Smooth muscle cell (in vitro differentiated cells): ENCODE data around the gene RNF149. TPM values are rescaled to one million over a fixed set of nuclear protein-coding genes. Genes with fewer than 3 reads are reported as not detected.

Experiments used
- DNase-seq: peaks from one replicate; lab custom pipeline; 2025; ENCODE audit not compliant: unreplicated experiment; lab: John Stamatoyannopoulos, UW
- H2AFZ ChIP-seq: fragments of 200-600 bp; sonication (generic); 2 replicates; pipeline ENCODE4 v1.6.0; 2016; ENCODE audit warnings: antibody characterized with exemption, low read depth, mild to moderate bottlenecking
- H3F3A ChIP-seq: fragments of 200-600 bp; sonication (generic); 2 replicates; pipeline ENCODE4 v1.6.0; 2017; ENCODE audit warnings: antibody characterized with exemption, low read depth
- H3K27ac ChIP-seq: fragments of 200-600 bp; sonication (generic); 2 replicates; pipeline ENCODE4 v1.5.1; 2016; ENCODE audit warnings: low read depth, mild to moderate bottlenecking
- H3K27me3 ChIP-seq: fragments of 200-600 bp; sonication (generic); 2 replicates; pipeline ENCODE4 v1.6.1; 2016; ENCODE audit warnings: low read depth, mild to moderate bottlenecking
- H3K36me3 ChIP-seq: fragments of 200-600 bp; sonication (generic); 2 replicates; pipeline ENCODE4 v1.5.1; 2016; ENCODE audit warnings: low read depth
- H3K4me1 ChIP-seq: fragments of 200-600 bp; sonication (generic); 2 replicates; pipeline ENCODE4 v1.5.1; 2016; ENCODE audit warnings: low read depth
- H3K4me2 ChIP-seq: fragments of 200-600 bp; sonication (generic); 2 replicates; pipeline ENCODE4 v1.6.0; 2016; ENCODE audit warnings: mild to moderate bottlenecking
- H3K4me3 ChIP-seq: fragments of 200-600 bp; sonication (generic); 2 replicates; pipeline ENCODE4 v1.5.1; 2016; ENCODE audit warnings: mild to moderate bottlenecking
- H3K79me2 ChIP-seq: fragments of 200-600 bp; sonication (generic); 2 replicates; pipeline ENCODE4 v1.6.0; 2016; ENCODE audit warnings: low read depth, mild to moderate bottlenecking
- H3K9ac ChIP-seq: fragments of 200-600 bp; sonication (generic); 2 replicates; pipeline ENCODE4 v1.6.0; 2016; ENCODE audit warnings: low read depth
- H3K9me3 ChIP-seq: fragments of 200-600 bp; sonication (generic); replicated peaks from 2 replicates; pipeline ENCODE4 v1.5.1; 2016; ENCODE audit warnings: low read depth
- H4K20me1 ChIP-seq: fragments of 200-600 bp; sonication (generic); 2 replicates; pipeline ENCODE4 v1.6.0; 2016; ENCODE audit warnings: low read depth
- WGBS: methylation state at CpG from one replicate; pipeline ENCODE4 v1.1.7; 2016; ENCODE audit warnings: low lambda C conversion rate; 5-methylcytosine and 5-hydroxymethylcytosine counted together
- polyA plus RNA-seq: library from polyadenylated mRNA; unstranded; fragments of >200 nt; fragmentation: Nextera tagmentation; extraction: Ambion mirVana; gene quantifications from 2 replicates; pipeline ENCODE4 v1.2.1, GENCODE V29; 2016
- total RNA-seq: library from RNA; depleted of rRNA; stranded (reverse); fragments of >200 nt; gene quantifications from 2 replicates; pipeline ENCODE4 v1.2.3, GENCODE V29; 2014
- TF ChIP-seq, protein P1 (sequence below): fragments of 200-600 bp; sonication (generic); IDR thresholded peaks from 2 replicates; pipeline ENCODE4 v1.5.1; 2017; ENCODE audit warnings: borderline replicate concordance, mild to moderate bottlenecking, antibody characterized with exemption; ENCODE audit not compliant: insufficient read depth, poor library complexity, severe bottlenecking

Gene RNF149
- total and polyA plus RNA-seq, 2 experiments from 2014 or later, result 42.6 to 59.2 TPM

DNA sequence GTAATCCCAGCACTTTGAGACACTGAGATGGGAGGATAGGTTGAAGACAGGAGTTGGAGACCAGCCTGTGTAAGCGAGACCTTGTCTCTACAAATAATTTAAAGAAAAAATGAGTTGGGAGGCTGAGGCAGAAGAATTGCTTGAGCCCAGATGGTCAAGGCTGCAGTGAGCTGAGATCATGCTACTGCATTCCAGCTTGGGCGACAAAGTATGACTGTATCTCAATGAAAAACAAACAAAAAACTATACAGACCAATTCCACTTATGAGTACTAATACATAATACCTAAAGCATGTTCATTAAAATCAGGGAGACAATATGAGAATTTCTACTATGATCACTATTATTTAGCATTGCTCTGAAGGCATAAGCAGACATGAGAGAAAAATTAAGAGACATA is 12.6 kb downstream of the RNF149 start:
- Histone ChIP-seq H4K20me1 (peaks cover 99% of the 10 kb centered on the region), H3K27me3 (no peaks in the 10 kb centered on the region), H3K79me2 (peaks cover 98% of the 10 kb centered on the region), H3K4me3 (no peak overlapping the region), H3K9me3 (no peaks in the 10 kb centered on the region), H2AFZ (no peak overlapping the region), H3F3A (no peaks in the 10 kb centered on the region), H3K36me3 (peaks cover 7% of the 10 kb centered on the region), H3K9ac (no peak overlapping the region), H3K27ac (peak overlapping the region; percentile 61), H3K4me1 (no peaks in the 10 kb centered on the region), H3K4me2 (peak overlapping the region; percentile 37)
- TF ChIP-seq, protein P1, sequence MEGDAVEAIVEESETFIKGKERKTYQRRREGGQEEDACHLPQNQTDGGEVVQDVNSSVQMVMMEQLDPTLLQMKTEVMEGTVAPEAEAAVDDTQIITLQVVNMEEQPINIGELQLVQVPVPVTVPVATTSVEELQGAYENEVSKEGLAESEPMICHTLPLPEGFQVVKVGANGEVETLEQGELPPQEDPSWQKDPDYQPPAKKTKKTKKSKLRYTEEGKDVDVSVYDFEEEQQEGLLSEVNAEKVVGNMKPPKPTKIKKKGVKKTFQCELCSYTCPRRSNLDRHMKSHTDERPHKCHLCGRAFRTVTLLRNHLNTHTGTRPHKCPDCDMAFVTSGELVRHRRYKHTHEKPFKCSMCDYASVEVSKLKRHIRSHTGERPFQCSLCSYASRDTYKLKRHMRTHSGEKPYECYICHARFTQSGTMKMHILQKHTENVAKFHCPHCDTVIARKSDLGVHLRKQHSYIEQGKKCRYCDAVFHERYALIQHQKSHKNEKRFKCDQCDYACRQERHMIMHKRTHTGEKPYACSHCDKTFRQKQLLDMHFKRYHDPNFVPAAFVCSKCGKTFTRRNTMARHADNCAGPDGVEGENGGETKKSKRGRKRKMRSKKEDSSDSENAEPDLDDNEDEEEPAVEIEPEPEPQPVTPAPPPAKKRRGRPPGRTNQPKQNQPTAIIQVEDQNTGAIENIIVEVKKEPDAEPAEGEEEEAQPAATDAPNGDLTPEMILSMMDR, result no peak
- WGBS, result 55% methylated on average over 2 of the region's 2 CpGs
- no peak for DNase-seq

DNA sequence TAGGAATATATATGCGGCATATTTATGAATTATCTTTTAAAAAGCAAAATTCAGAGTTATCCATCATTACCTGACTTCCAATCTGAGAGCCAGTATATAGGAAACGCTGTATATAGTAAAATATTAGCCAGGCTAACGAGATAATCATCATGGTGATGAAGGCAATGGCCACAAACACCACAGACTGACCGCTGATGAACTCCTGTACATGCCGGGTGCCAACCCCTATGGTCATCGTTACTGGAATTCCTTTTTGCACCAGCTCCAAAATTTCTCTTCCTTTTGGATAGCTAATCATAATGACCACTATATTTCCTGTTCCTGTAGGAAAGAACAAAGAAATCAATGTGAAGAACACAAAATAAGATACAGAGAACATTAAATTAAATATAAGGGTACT is 13.6 kb downstream of the RNF149 start:
- no peak for DNase-seq
- H2AFZ ChIP-seq, result no peak overlapping the region
- no peak overlapping the region for H3K27ac ChIP-seq
- no peaks in the 10 kb centered on the region for H3K4me1 ChIP-seq
- no peak overlapping the region for H3K4me2 ChIP-seq
- TF ChIP-seq, protein P1, result no peak
- H4K20me1 ChIP-seq, result peaks cover 95% of the 10 kb centered on the region
- H3K9me3 ChIP-seq, result no peaks in the 10 kb centered on the region
- H3K27me3 ChIP-seq, result no peaks in the 10 kb centered on the region
- H3K79me2 ChIP-seq, result peaks cover 98% of the 10 kb centered on the region
- peaks cover 7% of the 10 kb centered on the region for H3K36me3 ChIP-seq
- no peak overlapping the region for H3K9ac ChIP-seq
- no peak overlapping the region for H3K4me3 ChIP-seq
- no peaks in the 10 kb centered on the region for H3F3A ChIP-seq
- 96% methylated on average over 6 of the region's 6 CpGs for WGBS

DNA sequence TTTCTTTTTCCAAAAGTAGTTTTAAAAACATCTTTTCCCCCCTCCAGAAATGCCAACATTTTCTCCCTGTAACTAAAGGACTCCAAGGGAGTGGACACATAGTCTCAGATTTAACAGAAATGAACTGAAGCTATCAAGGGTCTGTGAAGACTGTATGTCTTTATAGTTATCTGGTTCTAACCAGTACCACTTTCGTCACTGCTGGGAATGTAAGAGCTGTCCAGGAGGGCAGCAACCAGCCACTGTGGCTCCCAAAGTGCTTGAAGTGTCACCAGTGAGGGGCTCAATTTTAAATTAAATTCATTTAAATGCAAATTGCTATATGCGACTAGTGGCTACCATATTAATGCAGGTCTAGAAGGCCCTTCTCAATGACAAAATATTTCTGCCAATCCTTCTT is 15.0 kb downstream of the RNF149 start:
- no peak overlapping the region for H3K4me3 ChIP-seq
- H3K4me1 ChIP-seq, result no peaks in the 10 kb centered on the region
- no peak overlapping the region for H3K4me2 ChIP-seq
- H3K79me2 ChIP-seq, result peaks cover 87% of the 10 kb centered on the region
- TF ChIP-seq, protein P1, result no peak
- H3K9ac ChIP-seq, result no peak overlapping the region
- 85% methylated on average over 2 of the region's 2 CpGs for WGBS
- H3K9me3 ChIP-seq, result no peaks in the 10 kb centered on the region
- H3K27ac ChIP-seq, result peak overlapping the region; percentile 19
- no peaks in the 10 kb centered on the region for H3F3A ChIP-seq
- no peaks in the 10 kb centered on the region for H3K27me3 ChIP-seq
- H3K36me3 ChIP-seq, result peaks cover 10% of the 10 kb centered on the region
- no peak for DNase-seq
- no peak overlapping the region for H2AFZ ChIP-seq
- H4K20me1 ChIP-seq, result peaks cover 91% of the 10 kb centered on the region

DNA sequence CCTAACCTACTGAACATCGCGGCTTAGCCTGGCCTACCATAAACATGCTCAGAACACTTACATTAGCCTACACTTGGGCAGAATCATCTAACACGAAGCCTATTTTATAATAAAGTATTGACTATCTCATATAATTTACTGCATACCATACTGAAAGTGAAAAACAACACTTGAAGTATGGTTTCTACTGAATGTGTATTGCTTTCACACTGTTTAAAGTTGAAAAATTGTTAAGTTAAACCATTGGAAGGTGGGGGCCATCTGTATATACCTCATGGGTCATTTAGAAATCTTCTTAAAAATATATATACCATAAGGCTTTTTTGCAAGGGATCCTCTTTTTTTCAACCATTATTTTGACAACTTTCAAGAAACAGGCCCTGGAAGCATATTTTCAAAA is 16.5 kb downstream of the RNF149 start:
- Histone ChIP-seq H3K36me3 (peaks cover 23% of the 10 kb centered on the region), H4K20me1 (peaks cover 85% of the 10 kb centered on the region), H3K4me3 (no peak overlapping the region), H3K9ac (no peak overlapping the region), H3K27ac (no peak overlapping the region), H3K4me2 (no peak overlapping the region), H2AFZ (no peak overlapping the region), H3K27me3 (no peaks in the 10 kb centered on the region), H3K79me2 (peaks cover 83% of the 10 kb centered on the region), H3F3A (no peaks in the 10 kb centered on the region), H3K4me1 (no peaks in the 10 kb centered on the region), H3K9me3 (no peaks in the 10 kb centered on the region)
- 97% methylated on average over 3 of the region's 3 CpGs for WGBS
- no peak for DNase-seq
- TF ChIP-seq, protein P1, result no peak
